Activated CD4-positive, alpha-beta T cell treated with anti-CD3 and anti-CD28 coated beads for 36 hours (primary cell): ENCODE data around the gene BRCA1. TPM values are rescaled to one million over a fixed set of nuclear protein-coding genes. Genes with fewer than 3 reads are reported as not detected.

ENCODE experiments used
- total RNA-seq, 2 experiments: library from RNA; stranded (reverse); gene quantifications; one replicate each; pipeline ENCODE4 v1.2.3, GENCODE V29; 2021

The BRCA1 gene
- total RNA-seq, 2 experiments from 2014 or later = 99.9 to 115 TPM

Other genes with a start within 250 kb of the BRCA1 start
- not detected for gene G6PC1, start 224.6 kb downstream of the BRCA1 start, total RNA-seq
- 10 to 100 TPM; 40.8 to 58.6 TPM for gene AARSD1, start 160.9 kb downstream of the BRCA1 start, total RNA-seq
- gene PTGES3L, start 145.3 kb downstream of the BRCA1 start, total RNA-seq = under 1 TPM; 0.21 to 0.90 TPM
- 10 to 100 TPM; 12.3 to 12.5 TPM for gene RUNDC1, start 144.8 kb downstream of the BRCA1 start, total RNA-seq
- 1,000 to 10,000 TPM; 1,703 to 2,161 TPM for gene RPL27, start 126.9 kb downstream of the BRCA1 start, total RNA-seq
- 10 to 100 TPM; 65.3 to 68.1 TPM for gene IFI35, start 118.6 kb downstream of the BRCA1 start, total RNA-seq
- gene VAT1, start 103.0 kb downstream of the BRCA1 start, total RNA-seq = 10 to 100 TPM; 26.1 to 35.0 TPM
- under 1 TPM; 0.05 to 0.16 TPM for gene RND2, start 100.1 kb downstream of the BRCA1 start, total RNA-seq
- gene NBR1, start 45.9 kb upstream of the BRCA1 start, total RNA-seq = 10 to 100 TPM; 52.8 to 55.6 TPM
- 10 to 100 TPM; 10.7 to 10.8 TPM for gene TMEM106A, start 86.5 kb upstream of the BRCA1 start, total RNA-seq
- gene CCDC200, start 103.3 kb upstream of the BRCA1 start, total RNA-seq = under 1 TPM in 1 of 2 experiments, not detected in 1; 0.27 TPM
- 1,000 to 10,000 TPM; 2,288 to 7,298 TPM for gene RNU2-1, start 108.6 kb upstream of the BRCA1 start, total RNA-seq